Measurements from ENCODE around the gene CARNS1.

The CARNS1 gene

DNA sequence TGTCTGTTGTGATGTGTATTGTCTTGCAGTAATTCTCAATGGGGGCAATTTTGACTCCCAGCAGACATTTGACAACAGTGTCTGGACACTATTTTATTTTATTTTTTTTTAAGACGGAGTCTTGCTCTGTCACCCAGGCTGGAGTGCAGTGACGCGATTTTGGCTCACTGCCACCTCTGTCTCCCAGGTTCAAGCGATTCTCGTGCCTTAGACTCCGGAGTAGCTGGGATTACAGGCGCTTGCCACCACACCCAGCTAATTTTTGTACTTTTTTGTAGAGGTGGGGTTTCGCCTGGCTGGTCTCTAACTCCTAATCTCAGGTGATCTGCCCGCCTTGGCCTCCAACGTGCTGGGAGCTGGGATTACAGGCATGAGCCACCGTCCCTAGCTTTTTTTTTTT lies 14.2 kb downstream of the CARNS1 start:
- no peak for DNase-seq

- DNase-seq: no peak
Measured at GRCh38 chr11:67431346-67432249, 16.1 kb downstream of the CARNS1 start.

DNA sequence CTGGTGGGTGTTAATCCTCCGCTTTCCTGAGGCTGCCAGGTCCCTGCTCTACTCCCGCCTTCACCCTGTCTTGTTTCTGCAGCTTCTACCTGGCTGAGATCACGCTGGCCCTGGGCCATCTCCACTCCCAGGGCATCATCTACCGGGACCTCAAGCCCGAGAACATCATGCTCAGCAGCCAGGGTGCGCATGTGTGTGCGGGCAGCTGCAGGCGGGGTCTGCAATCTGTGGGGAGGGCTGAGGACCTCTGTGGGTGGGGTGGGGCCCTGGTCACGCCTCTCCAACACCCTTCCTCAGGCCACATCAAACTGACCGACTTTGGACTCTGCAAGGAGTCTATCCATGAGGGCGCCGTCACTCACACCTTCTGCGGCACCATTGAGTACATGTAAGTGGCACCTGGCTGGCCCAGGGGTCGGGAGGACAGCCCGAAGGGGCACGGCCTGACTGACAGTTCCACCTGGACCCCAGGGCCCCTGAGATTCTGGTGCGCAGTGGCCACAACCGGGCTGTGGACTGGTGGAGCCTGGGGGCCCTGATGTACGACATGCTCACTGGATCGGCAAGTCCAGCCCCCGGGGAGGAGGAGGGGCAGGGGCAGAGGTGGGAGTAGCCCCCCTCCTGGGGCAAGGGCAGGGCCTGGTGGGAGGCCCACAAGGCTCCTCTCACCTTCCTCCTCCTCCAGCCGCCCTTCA lies 17.3 kb downstream of the CARNS1 start:
- no peak for DNase-seq

DNA sequence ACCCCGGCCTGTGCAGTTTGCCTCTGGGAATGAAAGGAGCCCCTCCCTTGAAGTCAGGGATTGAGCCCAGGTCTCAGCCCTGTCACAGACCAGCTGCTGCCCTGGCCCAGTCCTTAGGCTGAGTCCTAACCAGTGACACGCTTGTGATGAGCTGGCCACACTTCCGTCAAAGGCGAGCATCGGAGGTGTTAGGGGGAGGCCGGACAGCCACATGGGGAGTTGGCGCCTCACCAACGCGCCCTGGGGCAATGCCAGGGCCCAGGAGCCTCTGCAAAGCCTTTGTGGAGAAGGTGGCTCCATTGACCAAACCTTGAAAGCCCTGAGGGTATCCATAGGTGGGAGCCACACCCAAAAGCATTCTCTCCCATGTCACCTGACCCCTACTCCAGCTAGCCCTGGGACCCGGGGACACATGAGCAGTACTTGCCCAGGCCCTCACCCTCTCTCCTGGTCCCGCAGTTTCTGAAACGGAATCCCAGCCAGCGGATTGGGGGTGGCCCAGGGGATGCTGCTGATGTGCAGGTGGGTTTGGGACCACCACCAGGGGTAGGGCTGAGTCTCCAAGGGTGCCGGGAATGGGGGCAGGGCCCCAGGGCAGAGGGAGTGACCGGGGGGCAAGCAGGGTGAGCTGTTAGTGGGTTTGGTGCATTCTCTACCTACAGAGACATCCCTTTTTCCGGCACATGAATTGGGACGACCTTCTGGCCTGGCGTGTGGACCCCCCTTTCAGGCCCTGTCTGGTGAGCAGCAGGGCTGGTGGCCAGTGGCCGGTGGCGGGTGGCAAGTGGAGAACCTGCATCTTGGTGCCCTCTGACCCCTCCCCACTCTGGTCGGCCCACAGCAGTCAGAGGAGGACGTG lies 18.3 kb downstream of the CARNS1 start:
- no peak for DNase-seq

- no peak for DNase-seq
Measured at GRCh38 chr11:67434395-67434881, 19.0 kb downstream of the CARNS1 start.

DNA sequence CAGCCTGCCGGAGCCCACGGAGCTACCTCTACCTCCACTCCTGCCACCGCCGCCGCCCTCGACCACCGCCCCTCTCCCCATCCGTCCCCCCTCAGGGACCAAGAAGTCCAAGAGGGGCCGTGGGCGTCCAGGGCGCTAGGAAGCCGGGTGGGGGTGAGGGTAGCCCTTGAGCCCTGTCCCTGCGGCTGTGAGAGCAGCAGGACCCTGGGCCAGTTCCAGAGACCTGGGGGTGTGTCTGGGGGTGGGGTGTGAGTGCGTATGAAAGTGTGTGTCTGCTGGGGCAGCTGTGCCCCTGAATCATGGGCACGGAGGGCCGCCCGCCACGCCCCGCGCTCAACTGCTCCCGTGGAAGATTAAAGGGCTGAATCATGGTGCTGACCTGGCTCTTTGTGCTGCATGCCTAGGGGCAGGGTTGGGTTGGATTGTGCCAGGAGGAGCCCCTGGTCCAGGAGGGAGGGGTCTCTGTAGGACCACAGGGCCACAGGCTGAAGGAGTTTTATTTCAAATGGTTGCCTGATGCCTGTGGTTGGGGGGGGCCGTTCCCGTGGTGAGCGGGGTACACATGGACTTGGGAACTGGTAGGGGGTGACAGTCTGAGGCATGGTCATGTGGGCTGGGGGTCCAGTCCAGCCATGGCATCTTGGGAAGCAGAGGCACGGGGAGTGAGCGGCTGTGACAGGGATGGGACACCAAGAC lies 19.7 kb downstream of the CARNS1 start:
- no peak for DNase-seq

GRCh38 chr11:67435727-67436458 lies 20.4 kb downstream of the CARNS1 start:
- no peak for DNase-seq

DNA sequence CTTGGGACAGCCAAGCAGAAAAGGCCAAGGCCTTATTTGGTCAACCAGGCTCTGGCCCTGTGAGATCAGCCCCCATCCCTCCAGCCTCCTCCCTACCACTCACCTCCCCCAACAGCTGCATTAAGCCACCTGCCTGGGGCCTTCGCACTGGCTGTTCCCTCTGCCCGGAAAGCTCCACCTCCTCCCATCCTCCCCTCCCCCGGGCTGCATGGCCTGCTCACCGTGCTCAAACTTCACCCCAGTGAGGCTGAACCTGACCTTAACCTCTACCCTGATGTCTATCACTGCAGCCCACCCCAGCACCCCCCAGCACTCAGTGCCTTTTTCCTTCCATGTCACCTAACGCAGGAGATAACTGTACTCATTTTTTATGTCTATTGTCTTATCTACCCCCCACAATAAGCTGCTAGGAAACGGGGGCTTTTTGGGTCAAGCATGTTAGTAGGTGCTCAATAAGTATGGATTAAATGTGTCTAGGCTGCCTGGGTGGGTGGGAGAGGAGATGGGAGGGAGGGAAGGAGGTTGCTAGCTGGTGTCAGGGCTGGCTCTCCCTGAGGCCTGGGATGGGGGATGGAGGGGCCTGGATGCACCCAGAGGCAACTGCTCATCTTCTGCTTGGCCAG lies 21.1 kb downstream of the CARNS1 start:
- DNase-seq: peak; percentile 30

GRCh38 chr11:67437082-67437808 lies 21.8 kb downstream of the CARNS1 start, which contains the start of gene PTPRCAP:
Gene PTPRCAP, minus strand, starts transcription at chr11:67437682. Its CDS starts 63 bp downstream, at chr11:67437619.
- no peak for DNase-seq

GRCh38 chr11:67437809-67438157 lies 22.3 kb downstream of the CARNS1 start:
- no peak for DNase-seq

DNA sequence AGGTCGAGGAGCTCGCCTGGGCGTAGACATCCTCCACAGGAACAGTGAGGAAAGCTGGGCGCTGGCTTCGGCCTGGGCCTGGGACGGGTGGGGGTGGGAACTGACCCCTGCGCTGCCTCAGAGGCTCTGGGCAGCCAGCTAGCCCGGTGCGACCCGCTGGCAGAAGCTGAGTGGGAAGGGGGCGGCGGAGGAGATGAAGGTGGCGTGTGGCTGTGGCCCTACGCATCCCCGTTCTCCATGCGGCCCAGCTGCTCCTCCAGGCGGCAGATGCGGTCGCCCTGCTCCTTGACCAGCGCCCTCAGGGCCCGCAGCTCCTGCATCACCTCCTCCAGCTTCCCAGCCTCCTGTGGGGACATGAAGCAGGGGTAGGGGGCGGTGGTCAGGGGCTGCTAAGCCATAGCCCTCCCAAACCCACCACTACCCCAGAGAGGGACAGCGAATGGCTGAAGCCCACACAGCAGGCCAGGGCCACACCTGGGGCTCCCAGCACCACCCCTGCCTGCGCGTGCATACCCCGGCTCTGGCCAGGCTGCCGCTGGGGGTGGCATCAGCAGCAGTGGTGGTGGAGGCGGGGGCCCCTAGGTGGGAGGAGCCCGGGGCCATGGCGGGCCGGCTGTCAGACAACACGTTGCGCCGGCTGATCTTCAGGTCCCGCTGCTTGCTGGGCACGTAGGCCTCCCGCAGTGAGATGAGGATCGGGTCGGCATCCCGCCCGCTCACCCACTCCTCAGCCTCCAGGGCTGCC lies 22.9 kb downstream of the CARNS1 start:
- no peak for DNase-seq

DNA sequence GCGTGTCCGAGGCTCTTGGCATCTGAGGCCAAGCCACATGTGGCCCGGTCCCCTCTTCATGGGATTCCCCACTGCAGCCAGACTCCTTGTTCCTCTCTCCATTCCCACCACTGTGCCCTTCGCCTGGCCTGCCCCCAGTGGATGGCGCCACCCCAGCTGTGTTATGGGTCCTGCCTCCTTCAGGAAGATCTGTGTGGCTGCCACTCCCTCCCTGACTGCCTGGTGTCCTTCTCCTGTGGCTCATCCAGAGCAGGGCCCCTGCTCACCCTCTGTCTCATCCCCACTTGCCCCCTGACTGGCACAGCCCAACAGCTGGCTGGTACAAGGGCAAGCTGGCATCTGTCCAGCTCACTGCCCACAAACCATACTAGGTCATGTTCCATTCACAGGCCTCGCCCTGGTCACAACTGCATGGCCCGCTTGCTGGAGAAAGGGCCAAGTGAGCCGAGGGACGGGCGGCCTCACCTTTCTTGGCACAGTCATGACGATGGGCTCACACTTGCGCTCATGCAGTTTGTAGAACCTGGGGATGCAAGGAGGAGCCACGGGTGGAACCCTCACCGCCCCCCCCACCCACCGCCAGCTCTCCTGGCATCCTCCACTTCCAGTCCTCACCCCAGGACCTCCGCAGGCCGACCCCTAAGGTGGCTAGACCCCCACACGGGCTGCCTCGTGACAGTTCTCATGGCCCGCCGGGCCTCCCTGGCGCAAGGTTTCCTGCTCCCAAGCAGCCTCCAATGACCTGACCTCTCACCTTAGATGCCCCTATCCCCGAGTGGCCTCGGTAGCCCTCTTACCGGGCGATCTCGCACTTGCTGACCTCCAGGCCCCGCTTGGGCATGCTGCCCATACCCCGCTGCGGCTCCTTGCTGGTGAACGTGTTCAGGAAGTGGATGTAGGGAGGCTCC lies 24.1 kb downstream of the CARNS1 start:
- peak; percentile 56 for DNase-seq

GRCh38 chr11:67440229-67441097 lies 25.0 kb downstream of the CARNS1 start:
- DNase-seq: no peak

- DNase-seq: no peak
Measured at GRCh38 chr11:67441098-67441563, 25.7 kb downstream of the CARNS1 start.

- DNase-seq: no peak
Measured at GRCh38 chr11:67441731-67442351, 26.4 kb downstream of the CARNS1 start.

DNA sequence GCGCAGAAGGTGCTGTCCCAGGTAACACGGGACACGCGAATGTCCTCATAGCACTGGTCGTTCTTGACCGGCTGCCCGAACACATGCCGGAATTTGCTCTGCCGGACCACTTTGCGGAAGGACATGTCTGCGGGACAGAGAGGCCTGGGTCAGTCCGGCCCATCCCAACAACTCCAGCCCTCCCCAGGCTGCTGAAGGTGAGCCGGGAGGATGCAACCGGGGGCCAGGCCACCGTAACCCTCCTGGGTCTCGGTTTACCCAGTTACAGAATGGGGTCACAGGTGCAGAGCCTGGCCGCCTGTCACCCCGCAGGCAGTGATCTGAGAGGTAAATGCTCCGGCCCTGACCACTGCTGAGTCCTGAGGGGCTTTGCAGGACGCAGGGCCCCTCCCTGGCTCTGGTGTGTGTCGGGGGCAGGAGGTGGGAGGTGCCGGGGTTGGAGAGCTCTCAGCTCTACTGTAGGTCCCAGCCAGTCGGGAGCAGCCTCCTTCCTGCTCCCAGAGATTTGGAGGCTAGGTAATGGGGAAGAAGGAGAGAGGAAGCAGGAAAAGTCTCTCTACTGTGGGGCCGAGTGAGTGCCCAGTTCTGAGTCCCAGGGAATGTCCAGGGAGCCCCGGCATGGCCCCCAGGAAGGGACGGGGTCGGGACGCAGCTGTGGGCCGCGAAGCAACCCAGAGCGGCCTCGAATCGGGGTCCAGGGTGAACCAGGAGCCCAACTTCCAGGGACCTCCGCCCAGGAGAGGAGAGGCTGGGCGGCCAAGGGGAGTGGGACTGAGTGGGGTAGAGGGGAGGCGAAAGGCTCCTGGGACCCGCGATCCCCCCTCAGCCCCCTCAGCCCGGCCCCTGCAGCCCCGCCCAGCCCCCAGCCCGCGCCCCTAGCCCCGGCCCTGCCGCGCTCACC lies 27.3 kb downstream of the CARNS1 start:
- peak; percentile 41 for DNase-seq
